OCI-LY7 (cell line): Measurements from ENCODE around the gene SCN5A. TPM values are rescaled to one million over a fixed set of nuclear protein-coding genes. Genes with fewer than 3 reads are reported as not detected.

Source experiments
- BruUV-seq: library from RNA; stranded (reverse); fragments of 400-500 nt; replicated peaks from 2 replicates; lab custom pipeline; 2021; lab: Mats Ljungman, UMichigan
- CTCF ChIA-PET: fragments of 300-600 bp; sonication (Branson Sonifier 250); formaldehyde crosslinking; loops from one replicate; lab custom pipeline; 2022; ENCODE audit warnings: antibody characterized with exemption; ENCODE audit not compliant: unreplicated experiment; lab: Charles Lee
- POLR2A ChIA-PET: fragments of 300-600 bp; sonication (Branson Sonifier 250); formaldehyde crosslinking; loops from one replicate; lab custom pipeline; 2022; ENCODE audit warnings: antibody characterized with exemption; lab: Charles Lee
- DNase-seq: peaks from one replicate; pipeline ENCODE4 v3.0.0-alpha.2; 2015; ENCODE audit warnings: low spot score
- H2AFZ ChIP-seq: fragments of 200-600 bp; sonication (generic), shearing (Covaris generic); 2 replicates; pipeline ENCODE4 v1.6.1; 2014; ENCODE audit warnings: mild to moderate bottlenecking, antibody characterized with exemption, low read length, moderate library complexity
- H3K27ac ChIP-seq: fragments of 200-600 bp; sonication (generic); 2 replicates; pipeline ENCODE4 v1.5.1; 2014; ENCODE audit warnings: mixed run types, low read depth, mild to moderate bottlenecking, moderate library complexity, low read length, inconsistent platforms; ENCODE audit not compliant: poor library complexity, severe bottlenecking
- H3K36me3 ChIP-seq: fragments of 200-600 bp; sonication (generic); 2 replicates; pipeline ENCODE4 v1.6.1; 2014; ENCODE audit warnings: mild to moderate bottlenecking, antibody characterized with exemption, low read length, moderate library complexity, mixed read lengths; ENCODE audit not compliant: insufficient read depth
- H3K4me1 ChIP-seq: fragments of 200-600 bp; sonication (generic); 2 replicates; pipeline ENCODE4 v1.5.1; 2014; ENCODE audit warnings: mild to moderate bottlenecking, low read length; ENCODE audit not compliant: insufficient read depth, poor library complexity, severe bottlenecking
- H3K4me2 ChIP-seq: fragments of 200-600 bp; sonication (generic); 2 replicates; pipeline ENCODE4 v1.6.1; 2014; ENCODE audit warnings: mild to moderate bottlenecking, low read length
- H3K4me3 ChIP-seq: fragments of 200-600 bp; sonication (generic); 2 replicates; pipeline ENCODE4 v1.5.1; 2014; ENCODE audit warnings: mild to moderate bottlenecking, low read depth, low read length; ENCODE audit not compliant: poor library complexity, severe bottlenecking
- H3K79me2 ChIP-seq: fragments of 200-600 bp; sonication (generic); 2 replicates; pipeline ENCODE4 v1.6.1; 2016; ENCODE audit warnings: low read depth, mild to moderate bottlenecking, low read length, moderate library complexity, mixed read lengths; ENCODE audit not compliant: insufficient read depth
- H3K9me2 ChIP-seq: fragments of 200-600 bp; sonication (generic); 2 replicates; pipeline ENCODE4 v1.6.1; 2016; ENCODE audit warnings: mild to moderate bottlenecking, low read length, mixed read lengths; ENCODE audit not compliant: insufficient read depth
- H3K9me3 ChIP-seq: fragments of 200-600 bp; sonication (generic); 2 replicates; pipeline ENCODE4 v1.6.1; 2014; ENCODE audit warnings: mild to moderate bottlenecking, mixed run types, low read length, mixed read lengths
- H4K20me1 ChIP-seq: fragments of 200-600 bp; sonication (generic); 2 replicates; pipeline ENCODE4 v1.6.1; 2014; ENCODE audit warnings: mild to moderate bottlenecking, antibody characterized with exemption, low read length, moderate library complexity, mixed read lengths; ENCODE audit not compliant: insufficient read depth
- EZH2phosphoT487 ChIP-seq: fragments of 200-600 bp; sonication (generic); IDR thresholded peaks from 2 replicates; pipeline ENCODE4 v1.6.1; 2018; ENCODE audit warnings: low read depth, borderline replicate concordance, mild to moderate bottlenecking, mixed run types, antibody characterized with exemption, low read length, moderate library complexity, mixed read lengths
- intact Hi-C: fragments of 100-400 bp; cut with micrococcal nuclease; formaldehyde crosslinking; loops from one replicate; pipeline ENCODE4 v1.10.0; 2022; ENCODE audit not compliant: unreplicated experiment
- total RNA-seq, 2 experiments: library from RNA; depleted of rRNA in 1 of 2; stranded (reverse); fragments of >200 nt in 1 of 2; shearing (Covaris generic) in 1 of 2; gene quantifications; 2 replicates each; pipeline ENCODE4 v1.2.3, GENCODE V29; 2014 to 2022
- TF ChIP-seq, protein P1 (sequence below): fragments of 200-600 bp; sonication (generic); conservative IDR thresholded peaks from 2 replicates; pipeline ENCODE4 v1.5.1; 2014; ENCODE audit warnings: mild to moderate bottlenecking, antibody characterized with exemption, low read length, moderate library complexity, mixed read lengths

SCN5A gene
- total RNA-seq, 2 experiments from 2014 or later = not detected

DNA sequence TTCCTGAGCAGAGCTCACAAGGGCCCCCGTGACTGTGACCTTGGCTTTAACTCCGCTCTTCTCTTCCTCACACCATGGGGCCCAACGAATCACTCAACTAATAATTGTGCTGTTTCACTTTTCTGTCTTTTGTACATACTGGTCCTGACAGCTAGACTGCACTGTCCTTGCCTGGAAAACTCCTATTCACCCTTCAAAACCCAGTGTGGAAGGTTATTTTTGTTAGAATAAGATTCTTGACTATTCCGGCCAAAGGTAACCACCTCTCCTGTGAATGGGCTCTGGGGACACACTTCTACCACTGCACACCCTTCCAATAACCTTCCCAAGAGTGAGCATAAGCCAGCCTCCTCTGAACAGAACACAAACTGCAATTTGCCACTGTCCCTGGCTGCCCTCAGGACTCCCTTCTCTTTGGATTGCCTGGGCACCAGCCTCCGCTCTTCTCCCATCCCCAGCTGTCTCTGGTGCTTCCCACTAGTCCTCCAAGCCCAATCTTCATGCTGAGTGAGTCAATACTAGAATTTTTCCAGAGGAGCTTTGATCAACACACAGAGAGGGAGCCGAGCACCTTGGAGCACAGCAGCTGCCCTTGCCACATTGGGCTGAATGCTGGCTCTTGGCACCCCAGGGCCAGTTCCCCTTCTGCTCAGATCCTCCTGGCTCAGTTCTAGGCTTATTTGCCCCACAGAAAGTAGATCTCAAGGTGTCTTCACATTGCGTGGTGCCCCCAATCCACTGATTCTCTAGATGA is 2.1 kb downstream of the SCN5A start:
- no peak overlapping the region for H3K27ac ChIP-seq
- H3K79me2 ChIP-seq = no peaks in the 10 kb centered on the region
- TF ChIP-seq EZH2phosphoT487 = no peak
- TF ChIP-seq, protein P1, sequence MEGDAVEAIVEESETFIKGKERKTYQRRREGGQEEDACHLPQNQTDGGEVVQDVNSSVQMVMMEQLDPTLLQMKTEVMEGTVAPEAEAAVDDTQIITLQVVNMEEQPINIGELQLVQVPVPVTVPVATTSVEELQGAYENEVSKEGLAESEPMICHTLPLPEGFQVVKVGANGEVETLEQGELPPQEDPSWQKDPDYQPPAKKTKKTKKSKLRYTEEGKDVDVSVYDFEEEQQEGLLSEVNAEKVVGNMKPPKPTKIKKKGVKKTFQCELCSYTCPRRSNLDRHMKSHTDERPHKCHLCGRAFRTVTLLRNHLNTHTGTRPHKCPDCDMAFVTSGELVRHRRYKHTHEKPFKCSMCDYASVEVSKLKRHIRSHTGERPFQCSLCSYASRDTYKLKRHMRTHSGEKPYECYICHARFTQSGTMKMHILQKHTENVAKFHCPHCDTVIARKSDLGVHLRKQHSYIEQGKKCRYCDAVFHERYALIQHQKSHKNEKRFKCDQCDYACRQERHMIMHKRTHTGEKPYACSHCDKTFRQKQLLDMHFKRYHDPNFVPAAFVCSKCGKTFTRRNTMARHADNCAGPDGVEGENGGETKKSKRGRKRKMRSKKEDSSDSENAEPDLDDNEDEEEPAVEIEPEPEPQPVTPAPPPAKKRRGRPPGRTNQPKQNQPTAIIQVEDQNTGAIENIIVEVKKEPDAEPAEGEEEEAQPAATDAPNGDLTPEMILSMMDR = no peak
- POLR2A ChIA-PET = no interaction called here
- no peaks in the 10 kb centered on the region for H3K9me2 ChIP-seq
- no peaks in the 10 kb centered on the region for H4K20me1 ChIP-seq
- no peak for DNase-seq
- H2AFZ ChIP-seq = no peak overlapping the region
- no peak overlapping the region for H3K4me2 ChIP-seq
- H3K4me3 ChIP-seq = no peak overlapping the region
- H3K9me3 ChIP-seq = no peaks in the 10 kb centered on the region
- CTCF ChIA-PET = no interaction called here
- no peaks in the 10 kb centered on the region for H3K4me1 ChIP-seq
- H3K36me3 ChIP-seq = no peaks in the 10 kb centered on the region
- intact Hi-C loops = no loop called here
- BruUV-seq = no TSS peak

DNA sequence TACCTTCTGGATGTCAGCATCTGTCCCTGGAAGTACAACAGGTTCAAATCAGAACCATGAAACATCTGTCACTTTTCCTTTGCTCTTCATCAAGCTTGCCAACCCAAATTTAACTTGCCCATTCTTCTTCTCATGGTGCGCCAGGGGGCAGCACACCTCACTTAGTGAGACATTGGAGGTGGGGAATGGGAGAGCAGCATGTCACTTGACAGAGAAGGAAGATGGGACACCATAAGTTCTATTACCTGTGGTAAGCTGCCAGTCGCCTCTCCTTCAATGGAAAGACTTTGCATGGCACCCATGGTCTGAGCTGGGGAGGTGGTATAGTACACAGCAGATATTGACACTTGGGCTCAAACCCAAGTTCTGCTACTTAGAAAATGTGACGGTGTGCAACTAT is 2.9 kb downstream of the SCN5A start:
- ChIA-PET CTCF (no interaction called here), POLR2A (no interaction called here)
- Histone ChIP-seq H3K9me2 (no peaks in the 10 kb centered on the region), H3K4me3 (no peak overlapping the region), H3K4me1 (no peaks in the 10 kb centered on the region), H4K20me1 (no peaks in the 10 kb centered on the region), H3K4me2 (no peak overlapping the region), H3K79me2 (no peaks in the 10 kb centered on the region), H2AFZ (no peak overlapping the region), H3K36me3 (no peaks in the 10 kb centered on the region), H3K9me3 (no peaks in the 10 kb centered on the region), H3K27ac (no peak overlapping the region)
- TF ChIP-seq, protein P1 = peak; percentile 78
- TF ChIP-seq EZH2phosphoT487 = no peak
- peak; percentile 47 for DNase-seq
- intact Hi-C loops = no loop called here
- BruUV-seq = no TSS peak

DNA sequence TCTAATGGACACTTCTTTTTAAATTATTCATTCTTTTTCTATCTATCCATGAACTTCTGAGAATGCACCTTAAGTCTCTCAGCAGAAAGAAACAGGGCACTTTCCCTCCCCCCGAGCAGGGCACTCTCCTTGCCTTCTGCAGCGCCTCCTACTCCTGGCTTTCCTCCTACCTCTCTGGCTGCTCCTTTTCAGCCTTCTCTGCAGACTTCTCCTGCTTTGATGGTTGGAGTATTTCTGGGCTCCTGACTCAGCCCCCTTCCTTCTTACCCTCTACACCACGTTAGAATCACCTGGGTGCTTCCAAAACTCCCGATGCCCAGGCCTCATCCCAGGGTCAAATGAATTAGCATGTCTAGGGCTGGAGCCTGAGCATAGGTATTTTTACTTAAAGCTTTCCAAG is 3.4 kb downstream of the SCN5A start:
- Histone ChIP-seq H3K4me1 (no peaks in the 10 kb centered on the region), H3K9me2 (no peaks in the 10 kb centered on the region), H4K20me1 (no peaks in the 10 kb centered on the region), H3K79me2 (no peaks in the 10 kb centered on the region), H3K4me3 (no peak overlapping the region), H2AFZ (no peak overlapping the region), H3K4me2 (no peak overlapping the region), H3K27ac (no peak overlapping the region), H3K9me3 (no peaks in the 10 kb centered on the region), H3K36me3 (no peaks in the 10 kb centered on the region)
- TF ChIP-seq, protein P1 = no peak
- no peak for TF ChIP-seq EZH2phosphoT487
- no peak for DNase-seq
- intact Hi-C loops = no loop called here
- BruUV-seq = no TSS peak
- POLR2A ChIA-PET = no interaction called here
- CTCF ChIA-PET = no interaction called here
